Lung (tissue), 12 donors: ENCODE results near the gene PCDHGA11. TPM values are rescaled to one million over a fixed set of nuclear protein-coding genes. Genes with fewer than 3 reads are reported as not detected.
"Not testable (repeated sequence)": the region's sequence is repeated elsewhere in the genome, so short reads cannot be mapped to it uniquely, and the experiment has no call there.

Experiments used
- ATAC-seq: fragments of 200-7000 bp; cut with Tn5 transposase; one replicate; pipeline ENCODE4 v1.9.1; 2020; ENCODE audit warnings: moderate number of reproducible peaks; ENCODE audit not compliant: insufficient read depth, low FRiP score
- DNase-seq, 3 donors: peaks; one replicate each; pipeline ENCODE4 v3.0.0-alpha.2; 2013 to 2017
- H3K27ac ChIP-seq, 2 donors: one replicate each; pipeline ENCODE4 v1.5.1; 2013; ENCODE audit warnings: mild to moderate bottlenecking in 2 of 2, moderate library complexity in 2 of 2, control low read depth in 1 of 2, inconsistent platforms in 1 of 2, low read depth in 1 of 2, low read length in 1 of 2
- H3K27me3 ChIP-seq, 3 donors: one replicate each; pipeline ENCODE4 v1.5.1; 2013; ENCODE audit warnings: low read length in 2 of 3; ENCODE audit not compliant: control insufficient read depth in 3 of 3, insufficient read depth in 3 of 3
- H3K36me3 ChIP-seq, 4 donors: one replicate each; pipeline ENCODE4 v1.5.1; 2013; ENCODE audit warnings: low read length in 4 of 4, mild to moderate bottlenecking in 1 of 4, moderate library complexity in 1 of 4; ENCODE audit not compliant: control insufficient read depth in 4 of 4, insufficient read depth in 4 of 4
- H3K4me1 ChIP-seq, 5 donors: one replicate each; pipeline ENCODE4 v1.5.1; 2013; ENCODE audit warnings: low read length in 5 of 5, mild to moderate bottlenecking in 2 of 5, moderate library complexity in 1 of 5; ENCODE audit not compliant: control insufficient read depth in 5 of 5, insufficient read depth in 5 of 5
- H3K4me3 ChIP-seq: one replicate; pipeline ENCODE4 v1.5.1; 2013; ENCODE audit warnings: mild to moderate bottlenecking, control low read depth, moderate library complexity
- H3K9ac ChIP-seq, 2 donors: one replicate each; pipeline ENCODE4 v1.5.1; 2013; ENCODE audit warnings: low read length in 2 of 2, control low read depth in 1 of 2; ENCODE audit not compliant: insufficient read depth in 1 of 2
- H3K9me3 ChIP-seq, 4 donors: one replicate each; pipeline ENCODE4 v1.5.1; 2013; ENCODE audit warnings: low read length in 3 of 4, mild to moderate bottlenecking in 1 of 4, moderate library complexity in 1 of 4; ENCODE audit not compliant: control insufficient read depth in 4 of 4, insufficient read depth in 3 of 4
- WGBS, 2 donors: extraction: QIAGEN DNeasy Blood & Tissue Kit; methylation state at CpG; one replicate each; pipeline ENCODE4 v1.1.7; 2013; 5-methylcytosine and 5-hydroxymethylcytosine counted together
- polyA plus RNA-seq, 2 donors: library from polyadenylated mRNA; stranded (reverse); fragments of 200-250 nt; gene quantifications; one replicate each; pipeline ENCODE4 v1.2.1, GENCODE V29; 2013
- total RNA-seq, 2 donors: library from RNA; depleted of rRNA in 1 of 2; stranded (reverse); fragments of >200 nt in 1 of 2; gene quantifications; one replicate each; pipeline ENCODE4 v1.2.1, GENCODE V29; 2014 to 2021
- TF ChIP-seq, protein P1 (sequence below): IDR thresholded peaks from 2 replicates; pipeline ENCODE4 v1.5.1; 2012; ENCODE audit warnings: mild to moderate bottlenecking; ENCODE audit errors: control extremely low read depth, extremely low read depth
- donor health status: control.
- donor health status: control.
- donor health status: Bipolar disorder and iron deficiency.
- donor health status: healthy.
- donor health status: DM: yes; HTN: yes; CAD: no.

Gene PCDHGA11
- total and polyA plus RNA-seq, 4 donors, result 0.65 to 11.1 (median 2.3) TPM

DNA sequence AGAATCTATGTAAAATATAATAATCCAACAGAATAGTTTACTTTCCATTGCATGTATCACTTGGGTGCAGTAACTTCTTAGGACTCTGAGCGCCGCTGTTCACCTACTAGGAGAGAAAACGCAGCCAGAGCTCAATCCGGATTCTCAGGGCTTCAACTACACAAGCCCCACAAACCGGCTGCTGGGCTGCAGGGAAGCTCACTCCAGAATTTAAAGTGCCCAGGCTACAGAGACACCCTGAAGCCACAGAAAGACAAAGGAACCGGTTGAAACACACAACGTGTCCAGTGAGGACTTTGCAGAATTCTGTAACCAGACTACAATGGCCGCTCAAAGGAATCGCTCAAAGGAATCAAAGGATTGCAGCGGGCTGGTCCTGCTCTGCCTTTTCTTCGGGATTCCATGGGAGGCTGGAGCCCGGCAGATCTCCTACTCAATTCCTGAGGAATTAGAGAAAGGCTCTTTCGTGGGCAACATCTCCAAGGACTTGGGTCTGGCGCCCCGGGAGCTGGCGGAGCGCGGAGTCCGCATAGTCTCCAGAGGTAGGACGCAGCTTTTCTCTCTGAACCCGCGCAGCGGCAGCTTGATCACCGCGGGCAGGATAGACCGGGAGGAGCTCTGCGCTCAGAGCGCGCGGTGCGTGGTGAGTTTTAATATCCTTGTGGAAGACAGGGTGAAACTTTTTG, 7.9 kb upstream of the PCDHGA11 start, which contains the start of gene PCDHGA10:
Gene PCDHGA10, plus strand, starts transcription at position 134 of the 686 bp plus-strand sequence. Its CDS starts 189 bp downstream, at position 323.
- WGBS, 2 donors, result 14 to 16% methylated on average over 31 of the region's 31 CpGs
- Histone ChIP-seq H3K27me3 (peaks cover 0 to 7% (median 7%) of the 10 kb centered on the region in 3 donors), H3K9me3 (peaks cover 0 to 54% (median 28%) of the 10 kb centered on the region in 4 donors), H3K36me3 (peaks cover 0 to 33% (median 0%) of the 10 kb centered on the region in 4 donors), H3K9ac (no peak within 1 kb of the TSS), H3K4me3 (no peak within 1 kb of the TSS), H3K4me1 (peaks cover 0 to 2% (median 0%) of the 10 kb centered on the region in 5 donors), H3K27ac (no peak within 1 kb of the TSS)
- DNase-seq (peak; percentile 60 to 67 (median 66)), ATAC-seq (no peak)
- TF ChIP-seq, protein P1, sequence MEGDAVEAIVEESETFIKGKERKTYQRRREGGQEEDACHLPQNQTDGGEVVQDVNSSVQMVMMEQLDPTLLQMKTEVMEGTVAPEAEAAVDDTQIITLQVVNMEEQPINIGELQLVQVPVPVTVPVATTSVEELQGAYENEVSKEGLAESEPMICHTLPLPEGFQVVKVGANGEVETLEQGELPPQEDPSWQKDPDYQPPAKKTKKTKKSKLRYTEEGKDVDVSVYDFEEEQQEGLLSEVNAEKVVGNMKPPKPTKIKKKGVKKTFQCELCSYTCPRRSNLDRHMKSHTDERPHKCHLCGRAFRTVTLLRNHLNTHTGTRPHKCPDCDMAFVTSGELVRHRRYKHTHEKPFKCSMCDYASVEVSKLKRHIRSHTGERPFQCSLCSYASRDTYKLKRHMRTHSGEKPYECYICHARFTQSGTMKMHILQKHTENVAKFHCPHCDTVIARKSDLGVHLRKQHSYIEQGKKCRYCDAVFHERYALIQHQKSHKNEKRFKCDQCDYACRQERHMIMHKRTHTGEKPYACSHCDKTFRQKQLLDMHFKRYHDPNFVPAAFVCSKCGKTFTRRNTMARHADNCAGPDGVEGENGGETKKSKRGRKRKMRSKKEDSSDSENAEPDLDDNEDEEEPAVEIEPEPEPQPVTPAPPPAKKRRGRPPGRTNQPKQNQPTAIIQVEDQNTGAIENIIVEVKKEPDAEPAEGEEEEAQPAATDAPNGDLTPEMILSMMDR, result peak; percentile 14

DNA sequence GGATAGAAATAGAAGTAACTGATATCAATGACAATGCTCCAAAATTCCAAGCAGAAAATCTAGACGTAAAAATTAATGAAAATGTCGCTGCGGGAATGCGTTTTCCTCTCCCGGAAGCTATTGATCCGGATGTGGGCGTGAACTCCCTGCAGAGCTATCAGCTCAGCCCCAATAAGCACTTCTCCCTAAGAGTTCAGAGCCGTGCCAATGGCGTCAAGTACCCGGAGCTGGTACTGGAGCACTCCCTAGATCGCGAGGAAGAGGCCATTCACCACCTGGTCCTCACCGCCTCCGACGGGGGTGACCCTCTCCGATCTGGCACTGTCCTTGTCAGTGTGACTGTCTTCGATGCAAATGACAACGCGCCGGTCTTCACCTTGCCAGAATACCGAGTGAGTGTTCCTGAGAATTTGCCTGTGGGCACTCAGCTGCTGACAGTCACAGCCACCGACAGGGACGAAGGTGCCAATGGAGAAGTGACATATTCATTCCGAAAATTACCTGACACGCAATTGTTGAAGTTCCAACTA, 7.2 kb upstream of the PCDHGA11 start:
- H3K4me1 ChIP-seq, result peaks cover 0 to 2% (median 0%) of the 10 kb centered on the region in 5 donors
- no peak overlapping the region for H3K9ac ChIP-seq
- peaks cover 0 to 39% (median 0%) of the 10 kb centered on the region in 4 donors for H3K36me3 ChIP-seq
- H3K4me3 ChIP-seq, result no peak overlapping the region
- DNase-seq (no peak), ATAC-seq (no peak)
- TF ChIP-seq, protein P1, result no peak
- peaks cover 0 to 54% (median 31%) of the 10 kb centered on the region in 4 donors for H3K9me3 ChIP-seq
- no peak overlapping the region for H3K27ac ChIP-seq
- H3K27me3 ChIP-seq, result peaks cover 0 to 9% (median 7%) of the 10 kb centered on the region in 3 donors
- 14 to 17% methylated on average over 25 of the region's 25 CpGs for WGBS, 2 donors

DNA sequence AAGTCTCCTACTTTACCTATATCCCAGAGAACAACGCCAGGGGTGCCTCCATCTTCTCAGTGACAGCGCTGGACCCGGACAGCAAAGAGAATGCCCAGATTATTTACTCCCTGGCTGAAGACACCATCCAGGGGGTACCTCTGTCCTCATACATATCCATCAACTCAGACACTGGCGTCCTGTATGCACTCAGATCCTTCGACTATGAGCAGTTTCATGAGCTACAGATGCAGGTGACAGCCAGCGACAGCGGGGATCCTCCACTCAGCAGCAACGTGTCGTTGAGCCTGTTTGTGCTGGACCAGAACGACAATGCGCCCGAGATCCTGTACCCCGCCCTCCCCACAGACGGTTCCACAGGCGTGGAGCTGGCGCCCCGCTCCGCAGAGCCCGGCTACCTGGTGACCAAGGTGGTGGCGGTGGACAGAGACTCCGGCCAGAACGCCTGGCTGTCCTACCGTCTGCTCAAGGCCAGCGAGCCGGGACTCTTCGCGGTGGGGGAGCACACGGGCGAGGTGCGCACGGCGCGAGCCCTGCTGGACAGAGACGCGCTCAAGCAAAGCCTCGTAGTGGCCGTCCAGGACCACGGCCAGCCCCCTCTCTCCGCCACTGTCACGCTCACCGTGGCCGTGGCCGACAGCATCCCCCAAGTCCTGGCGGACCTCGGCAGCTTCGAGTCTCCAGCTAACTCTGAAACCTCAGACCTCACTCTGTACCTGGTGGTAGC, 6.1 kb upstream of the PCDHGA11 start:
- ATAC-seq, DNase-seq: not testable (repeated sequence)

DNA sequence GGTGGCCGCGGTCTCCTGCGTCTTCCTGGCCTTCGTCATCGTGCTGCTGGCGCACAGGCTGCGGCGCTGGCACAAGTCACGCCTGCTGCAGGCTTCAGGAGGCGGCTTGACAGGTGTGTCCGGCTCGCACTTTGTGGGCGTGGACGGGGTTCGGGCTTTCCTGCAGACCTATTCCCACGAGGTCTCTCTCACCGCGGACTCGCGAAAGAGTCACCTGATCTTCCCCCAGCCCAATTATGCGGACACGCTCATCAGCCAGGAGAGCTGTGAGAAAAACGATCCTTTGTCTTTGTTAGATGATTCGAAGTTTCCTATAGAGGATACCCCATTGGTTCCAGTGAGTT, 5.6 kb upstream of the PCDHGA11 start:
- not testable (repeated sequence) for H3K9ac ChIP-seq, DNase-seq, ATAC-seq, H3K4me1 ChIP-seq, H3K27me3 ChIP-seq, H3K4me3 ChIP-seq, H3K27ac ChIP-seq
- WGBS, 2 donors, result 23% methylated on average over 24 of the region's 24 CpGs
- Histone ChIP-seq H3K9me3 (peaks cover 0 to 54% (median 33%) of the 10 kb centered on the region in 4 donors), H3K36me3 (peaks cover 0 to 38% (median 0%) of the 10 kb centered on the region in 4 donors)

More for the DNA sequence above, 6.1 kb upstream of the PCDHGA11 start:
- not testable (repeated sequence) for H3K27ac ChIP-seq, H3K9ac ChIP-seq, H3K4me3 ChIP-seq, H3K27me3 ChIP-seq, H3K4me1 ChIP-seq
- Histone ChIP-seq H3K9me3 (peaks cover 0 to 57% (median 31%) of the 10 kb centered on the region in 4 donors), H3K36me3 (peaks cover 0 to 40% (median 0%) of the 10 kb centered on the region in 4 donors)
- WGBS, 2 donors, result 25 to 36% methylated on average over 19 to 46 of the region's 46 CpGs
